ENCODE results near the gene UTY. TPM values are rescaled to one million over a fixed set of nuclear protein-coding genes. Genes with fewer than 3 reads are reported as not detected.

UTY gene
- total RNA-seq, result not detected in 2 replicates
- long read RNA-seq, result 0 reads

DNA sequence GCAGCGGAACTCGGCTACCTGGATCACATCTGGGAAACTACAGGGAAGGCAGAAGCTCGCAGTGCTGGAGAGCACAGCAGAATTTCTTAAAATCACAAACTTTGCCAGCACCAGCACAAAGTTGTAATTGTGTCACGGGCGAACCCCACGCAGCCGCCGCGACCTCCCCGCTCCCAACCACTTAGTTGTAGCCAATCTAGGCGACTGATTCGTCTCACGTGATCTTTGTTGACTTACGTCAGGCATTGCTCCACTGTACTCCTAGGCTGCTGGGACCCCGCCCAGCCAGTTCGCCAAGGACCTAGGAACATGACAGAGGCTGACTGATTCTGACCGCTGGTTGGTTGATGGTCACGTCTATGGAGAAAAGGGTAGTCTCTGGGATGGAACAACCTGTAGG, at the start of gene UTY:
TSS of gene UTY (minus strand) at position 206 of the 400 bp plus-strand sequence. CDS start 368 bp downstream, outside the sequence.
- H3K27ac Mint-ChIP-seq, result no peak within 1 kb of the TSS
- DNase-seq (ENCODE audit: low spot score, unreplicated experiment), result no peak
- no peaks in the 10 kb centered on the region for H3K4me1 Mint-ChIP-seq (ENCODE audit: low read depth)
- no peaks in the 10 kb centered on the region for H3K9me3 Mint-ChIP-seq (ENCODE audit: low read depth)
- H3K36me3 Mint-ChIP-seq (ENCODE audit: insufficient read depth), result no peaks in the 10 kb centered on the region
- TF ChIP-seq CTCF (IDR thresholded peaks at IDR 0.05; ENCODE audit: unreplicated experiment), result no peak
- H3K27me3 Mint-ChIP-seq, result no peaks in the 10 kb centered on the region
- no peak within 1 kb of the TSS for H3K4me3 Mint-ChIP-seq (ENCODE audit: low read depth)

- no peak for DNase-seq (ENCODE audit: low spot score, unreplicated experiment)
- no peak for TF ChIP-seq CTCF (IDR thresholded peaks at IDR 0.05; ENCODE audit: unreplicated experiment)
- Mint-ChIP-seq H3K27ac (no peak overlapping the region), H3K4me3 (ENCODE audit: low read depth) (no peak overlapping the region), H3K4me1 (ENCODE audit: low read depth) (no peaks in the 10 kb centered on the region), H3K27me3 (no peaks in the 10 kb centered on the region), H3K36me3 (ENCODE audit: insufficient read depth) (no peaks in the 10 kb centered on the region), H3K9me3 (ENCODE audit: low read depth) (no peaks in the 10 kb centered on the region)
Measured at GRCh38 chrY:13520474-13520873, 40.6 kb upstream of the UTY start.

GRCh38 chrY:13501215-13501614, 21.4 kb upstream of the UTY start:
- H3K27me3 Mint-ChIP-seq, result no peaks in the 10 kb centered on the region
- H3K4me3 Mint-ChIP-seq (ENCODE audit: low read depth), result no peak overlapping the region
- TF ChIP-seq CTCF (IDR thresholded peaks at IDR 0.05; ENCODE audit: unreplicated experiment), result no peak
- H3K36me3 Mint-ChIP-seq (ENCODE audit: insufficient read depth), result no peaks in the 10 kb centered on the region
- H3K4me1 Mint-ChIP-seq (ENCODE audit: low read depth), result no peaks in the 10 kb centered on the region
- DNase-seq (ENCODE audit: low spot score, unreplicated experiment), result no peak
- H3K9me3 Mint-ChIP-seq (ENCODE audit: low read depth), result no peaks in the 10 kb centered on the region
- H3K27ac Mint-ChIP-seq, result no peak overlapping the region

DNA sequence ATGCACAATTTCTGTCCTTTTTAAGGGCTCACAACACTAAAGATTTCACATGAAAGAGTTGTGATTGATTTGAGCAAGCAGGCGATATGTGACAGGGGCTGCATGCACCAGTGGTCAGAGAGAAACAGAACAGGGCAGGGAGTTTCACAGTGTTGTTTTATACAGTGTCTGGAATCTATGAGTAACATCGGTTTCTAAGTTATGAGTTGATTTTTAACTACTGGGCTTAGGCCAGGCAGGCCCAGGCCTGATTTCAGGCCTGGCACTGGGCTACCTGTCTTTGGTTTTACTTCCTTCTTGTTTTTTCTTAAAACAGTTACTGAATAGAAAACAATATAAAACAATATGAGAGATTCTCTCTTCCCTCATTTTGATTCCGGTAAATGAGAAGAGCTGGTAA, 13.9 kb upstream of the UTY start:
- TF ChIP-seq CTCF (IDR thresholded peaks at IDR 0.05; ENCODE audit: unreplicated experiment), result no peak
- Mint-ChIP-seq H3K4me1 (ENCODE audit: low read depth) (no peaks in the 10 kb centered on the region), H3K27ac (no peak overlapping the region)

GRCh38 chrY:13492408-13492807, 12.6 kb upstream of the UTY start:
- no peaks in the 10 kb centered on the region for H3K36me3 Mint-ChIP-seq (ENCODE audit: insufficient read depth)
- H3K27ac Mint-ChIP-seq, result no peak overlapping the region
- no peaks in the 10 kb centered on the region for H3K27me3 Mint-ChIP-seq
- no peak for DNase-seq (ENCODE audit: low spot score, unreplicated experiment)
- no peaks in the 10 kb centered on the region for H3K4me1 Mint-ChIP-seq (ENCODE audit: low read depth)
- no peak for TF ChIP-seq CTCF (IDR thresholded peaks at IDR 0.05; ENCODE audit: unreplicated experiment)
- H3K4me3 Mint-ChIP-seq (ENCODE audit: low read depth), result no peak overlapping the region
- H3K9me3 Mint-ChIP-seq (ENCODE audit: low read depth), result no peaks in the 10 kb centered on the region

More for the DNA sequence above, 13.9 kb upstream of the UTY start:
- Mint-ChIP-seq H3K4me3 (ENCODE audit: low read depth) (no peak overlapping the region), H3K27me3 (no peaks in the 10 kb centered on the region), H3K9me3 (ENCODE audit: low read depth) (no peaks in the 10 kb centered on the region), H3K36me3 (ENCODE audit: insufficient read depth) (no peaks in the 10 kb centered on the region)
- no peak for DNase-seq (ENCODE audit: low spot score, unreplicated experiment)
